ENCODE results near the gene SH3RF2. TPM values are rescaled to one million over a fixed set of nuclear protein-coding genes. Genes with fewer than 3 reads are reported as not detected.

SH3RF2 gene
- total and polyA plus RNA-seq, 7 experiments from 2014 or later, result 0.22 to 0.61 TPM; not detected in 5

- Histone ChIP-seq H3K9me3 (ENCODE audit: control insufficient read depth in 2 of 3, low read length in 3 of 3) (no peaks in the 10 kb centered on the region), H3K27ac (ENCODE audit: low read depth, low read length) (no peak overlapping the region), H3K36me3 (ENCODE audit: control insufficient read depth in 2 of 3, insufficient read depth in 3 of 3, low read length in 3 of 3) (no peaks in the 10 kb centered on the region), H3K4me3 (ENCODE audit: low read length) (no peak overlapping the region), H3K4me1 (ENCODE audit: control insufficient read depth in 2 of 2, insufficient read depth in 2 of 2, low read length in 2 of 2) (no peaks in the 10 kb centered on the region), H3K27me3 (ENCODE audit: control insufficient read depth in 2 of 2, insufficient read depth in 2 of 2, low read length in 2 of 2) (no peaks in the 10 kb centered on the region)
- ATAC-seq (peak; percentile 32), DNase-seq (no peak)
- Mint-ChIP-seq H3K36me3 (peaks cover 0 to 3% (median 0%) of the 10 kb centered on the region in 5 donors), H3K4me1 (peaks cover 0 to 29% (median 3%) of the 10 kb centered on the region in 7 donors), H3K27ac (no peak overlapping the region), H3K9me3 (no peaks in the 10 kb centered on the region), H3K4me3 (no peak overlapping the region), H3K27me3 (peaks cover 12 to 45% (median 33%) of the 10 kb centered on the region in 5 donors)
- ChIA-PET CTCF (no interaction called here), POLR2A (no interaction called here)
- intact Hi-C loops (cut with micrococcal nuclease), result no loop called here
These were observed 5.2 kb downstream of the SH3RF2 start for GRCh38 chr5:145941448-145942130.

GRCh38 chr5:145942201-145942600 lies 5.8 kb downstream of the SH3RF2 start:
- Histone ChIP-seq H3K27me3 (ENCODE audit: control insufficient read depth in 2 of 2, insufficient read depth in 2 of 2, low read length in 2 of 2) (no peaks in the 10 kb centered on the region), H3K9me3 (ENCODE audit: control insufficient read depth in 2 of 3, low read length in 3 of 3) (no peaks in the 10 kb centered on the region), H3K4me3 (ENCODE audit: low read length) (no peak overlapping the region), H3K36me3 (ENCODE audit: control insufficient read depth in 2 of 3, insufficient read depth in 3 of 3, low read length in 3 of 3) (no peaks in the 10 kb centered on the region), H3K27ac (ENCODE audit: low read depth, low read length) (no peak overlapping the region), H3K4me1 (ENCODE audit: control insufficient read depth in 2 of 2, insufficient read depth in 2 of 2, low read length in 2 of 2) (no peaks in the 10 kb centered on the region)
- no peaks in the 10 kb centered on the region for H3K9me3 Mint-ChIP-seq
- H3K4me1 Mint-ChIP-seq, result peaks cover 0 to 30% (median 0%) of the 10 kb centered on the region in 7 donors
- intact Hi-C loops (cut with micrococcal nuclease), result no loop called here
- no peak for ATAC-seq
- DNase-seq, result no peak
- H3K36me3 Mint-ChIP-seq, result peaks cover 0 to 3% (median 0%) of the 10 kb centered on the region in 5 donors
- CTCF ChIA-PET, result no interaction called here
- no peak overlapping the region for H3K27ac Mint-ChIP-seq
- POLR2A ChIA-PET, result no interaction called here
- peaks cover 6 to 42% (median 27%) of the 10 kb centered on the region in 5 donors for H3K27me3 Mint-ChIP-seq
- no peak overlapping the region for H3K4me3 Mint-ChIP-seq

- peaks cover 5 to 37% (median 27%) of the 10 kb centered on the region in 5 donors for H3K27me3 Mint-ChIP-seq
- no peak overlapping the region for H3K4me3 Mint-ChIP-seq
- peaks cover 0 to 33% (median 0%) of the 10 kb centered on the region in 7 donors for H3K4me1 Mint-ChIP-seq
- Histone ChIP-seq H3K4me3 (ENCODE audit: low read length) (no peak overlapping the region), H3K27me3 (ENCODE audit: control insufficient read depth in 2 of 2, insufficient read depth in 2 of 2, low read length in 2 of 2) (no peaks in the 10 kb centered on the region), H3K4me1 (ENCODE audit: control insufficient read depth in 2 of 2, insufficient read depth in 2 of 2, low read length in 2 of 2) (no peaks in the 10 kb centered on the region), H3K36me3 (ENCODE audit: control insufficient read depth in 2 of 3, insufficient read depth in 3 of 3, low read length in 3 of 3) (no peaks in the 10 kb centered on the region), H3K27ac (ENCODE audit: low read depth, low read length) (no peak overlapping the region), H3K9me3 (ENCODE audit: control insufficient read depth in 2 of 3, low read length in 3 of 3) (no peaks in the 10 kb centered on the region)
- H3K27ac Mint-ChIP-seq, result no peak overlapping the region
- no peaks in the 10 kb centered on the region for H3K9me3 Mint-ChIP-seq
- POLR2A ChIA-PET, result no interaction called here
- peaks cover 0 to 3% (median 0%) of the 10 kb centered on the region in 5 donors for H3K36me3 Mint-ChIP-seq
- CTCF ChIA-PET, result no interaction called here
- no peak for DNase-seq
- intact Hi-C loops (cut with micrococcal nuclease), result no loop called here
- ATAC-seq, result no peak
These were observed 6.4 kb downstream of the SH3RF2 start for GRCh38 chr5:145942749-145943148.

GRCh38 chr5:145943674-145944121 lies 7.3 kb downstream of the SH3RF2 start:
- Mint-ChIP-seq H3K4me1 (peaks cover 0 to 33% (median 0%) of the 10 kb centered on the region in 7 donors), H3K27ac (no peak overlapping the region), H3K4me3 (no peak overlapping the region), H3K27me3 (peaks cover 5 to 29% (median 24%) of the 10 kb centered on the region in 5 donors), H3K36me3 (peaks cover 0 to 3% (median 0%) of the 10 kb centered on the region in 5 donors), H3K9me3 (no peaks in the 10 kb centered on the region)
- no peak overlapping the region for H3K4me3 ChIP-seq (ENCODE audit: low read length)
- H3K27ac ChIP-seq (ENCODE audit: low read depth, low read length), result no peak overlapping the region
- H3K4me1 ChIP-seq (ENCODE audit: control insufficient read depth in 2 of 2, insufficient read depth in 2 of 2, low read length in 2 of 2), result no peaks in the 10 kb centered on the region
- ChIA-PET CTCF (no interaction called here), POLR2A (no interaction called here)
- intact Hi-C loops (cut with micrococcal nuclease), result no loop called here
- ATAC-seq (no peak), DNase-seq (no peak)
- no peaks in the 10 kb centered on the region for H3K9me3 ChIP-seq (ENCODE audit: control insufficient read depth in 2 of 3, low read length in 3 of 3)
- H3K36me3 ChIP-seq (ENCODE audit: control insufficient read depth in 2 of 3, insufficient read depth in 3 of 3, low read length in 3 of 3), result no peaks in the 10 kb centered on the region
- H3K27me3 ChIP-seq (ENCODE audit: control insufficient read depth in 2 of 2, insufficient read depth in 2 of 2, low read length in 2 of 2), result no peaks in the 10 kb centered on the region

- DNase-seq (no peak), ATAC-seq (no peak)
- intact Hi-C loops (cut with micrococcal nuclease), result no loop called here
- CTCF ChIA-PET, result no interaction called here
- H3K36me3 Mint-ChIP-seq, result peaks cover 0 to 3% (median 0%) of the 10 kb centered on the region in 5 donors
- POLR2A ChIA-PET, result no interaction called here
- no peak overlapping the region for H3K4me3 Mint-ChIP-seq
- Histone ChIP-seq H3K9me3 (ENCODE audit: control insufficient read depth in 2 of 3, low read length in 3 of 3) (no peaks in the 10 kb centered on the region), H3K27ac (ENCODE audit: low read depth, low read length) (no peak overlapping the region), H3K36me3 (ENCODE audit: control insufficient read depth in 2 of 3, insufficient read depth in 3 of 3, low read length in 3 of 3) (no peaks in the 10 kb centered on the region), H3K4me3 (ENCODE audit: low read length) (no peak overlapping the region), H3K27me3 (ENCODE audit: control insufficient read depth in 2 of 2, insufficient read depth in 2 of 2, low read length in 2 of 2) (no peaks in the 10 kb centered on the region), H3K4me1 (ENCODE audit: control insufficient read depth in 2 of 2, insufficient read depth in 2 of 2, low read length in 2 of 2) (no peaks in the 10 kb centered on the region)
- no peaks in the 10 kb centered on the region for H3K9me3 Mint-ChIP-seq
- H3K27ac Mint-ChIP-seq, result no peak overlapping the region
- H3K4me1 Mint-ChIP-seq, result peaks cover 0 to 33% (median 0%) of the 10 kb centered on the region in 7 donors
- H3K27me3 Mint-ChIP-seq, result peaks cover 5 to 31% (median 28%) of the 10 kb centered on the region in 5 donors
These were observed 8.0 kb downstream of the SH3RF2 start for GRCh38 chr5:145944328-145944727.

GRCh38 chr5:145945620-145946111 lies 9.3 kb downstream of the SH3RF2 start:
- no peaks in the 10 kb centered on the region for H3K36me3 ChIP-seq (ENCODE audit: control insufficient read depth in 2 of 3, insufficient read depth in 3 of 3, low read length in 3 of 3)
- intact Hi-C loops (cut with micrococcal nuclease), result no loop called here
- no peaks in the 10 kb centered on the region for H3K9me3 ChIP-seq (ENCODE audit: control insufficient read depth in 2 of 3, low read length in 3 of 3)
- ChIA-PET CTCF (no interaction called here), POLR2A (no interaction called here)
- no peak overlapping the region for H3K4me3 ChIP-seq (ENCODE audit: low read length)
- peaks cover 0 to 33% (median 0%) of the 10 kb centered on the region in 7 donors for H3K4me1 Mint-ChIP-seq
- ATAC-seq (no peak), DNase-seq (no peak)
- no peak overlapping the region for H3K4me3 Mint-ChIP-seq
- H3K27me3 Mint-ChIP-seq, result peaks cover 7 to 33% (median 18%) of the 10 kb centered on the region in 5 donors
- H3K36me3 Mint-ChIP-seq, result peaks cover 0 to 3% (median 0%) of the 10 kb centered on the region in 5 donors
- H3K27me3 ChIP-seq (ENCODE audit: control insufficient read depth in 2 of 2, insufficient read depth in 2 of 2, low read length in 2 of 2), result no peaks in the 10 kb centered on the region
- no peaks in the 10 kb centered on the region for H3K9me3 Mint-ChIP-seq
- H3K27ac ChIP-seq (ENCODE audit: low read depth, low read length), result no peak overlapping the region
- peak overlapping the region in 1 of 9 donors; percentile 42 for H3K27ac Mint-ChIP-seq
- H3K4me1 ChIP-seq (ENCODE audit: control insufficient read depth in 2 of 2, insufficient read depth in 2 of 2, low read length in 2 of 2), result no peaks in the 10 kb centered on the region

All from naive thymus-derived CD4-positive, alpha-beta T cell (primary cell).